ENCODE data around the gene SS18L1.

DNA sequence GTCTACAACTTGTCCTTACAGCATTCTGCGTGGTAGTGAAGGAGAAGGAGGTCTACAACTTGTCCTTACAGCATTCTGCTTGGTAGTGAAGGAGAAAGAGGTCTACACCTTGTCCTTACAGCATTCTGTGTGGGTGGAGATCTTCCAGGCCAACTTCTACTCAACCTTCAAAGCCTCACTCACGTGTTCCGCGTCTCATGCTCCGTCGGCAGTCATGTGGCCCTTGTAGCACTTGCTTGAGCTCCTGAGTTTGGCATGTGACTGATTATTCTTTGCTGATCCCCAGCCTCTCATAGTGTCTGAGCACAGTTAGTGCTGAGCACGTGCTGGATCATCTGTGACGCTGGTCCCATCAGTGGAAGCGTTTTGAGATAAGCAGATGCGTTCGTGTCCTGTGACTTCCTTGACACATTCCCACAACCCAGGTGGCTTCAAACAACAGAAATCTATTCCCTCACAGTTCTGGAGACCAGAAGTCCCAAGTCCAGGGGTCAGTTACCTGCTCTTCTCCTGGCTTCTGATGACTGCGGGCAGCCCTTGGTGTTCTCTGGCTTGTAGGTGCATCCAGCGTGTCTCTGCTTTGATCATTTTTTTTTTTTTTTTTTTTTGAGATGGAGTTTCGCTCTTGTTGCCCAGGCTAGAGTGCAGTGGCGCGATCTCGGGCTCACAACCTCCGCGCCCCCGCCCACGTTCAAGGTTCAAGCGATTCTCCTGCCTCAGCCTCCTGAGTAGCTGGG lies 2.6 kb downstream of the SS18L1 start:
- TF ChIP-seq POLR2A (IDR thresholded peaks at IDR 0.05): no peak
- TF ChIP-seq, protein P1, sequence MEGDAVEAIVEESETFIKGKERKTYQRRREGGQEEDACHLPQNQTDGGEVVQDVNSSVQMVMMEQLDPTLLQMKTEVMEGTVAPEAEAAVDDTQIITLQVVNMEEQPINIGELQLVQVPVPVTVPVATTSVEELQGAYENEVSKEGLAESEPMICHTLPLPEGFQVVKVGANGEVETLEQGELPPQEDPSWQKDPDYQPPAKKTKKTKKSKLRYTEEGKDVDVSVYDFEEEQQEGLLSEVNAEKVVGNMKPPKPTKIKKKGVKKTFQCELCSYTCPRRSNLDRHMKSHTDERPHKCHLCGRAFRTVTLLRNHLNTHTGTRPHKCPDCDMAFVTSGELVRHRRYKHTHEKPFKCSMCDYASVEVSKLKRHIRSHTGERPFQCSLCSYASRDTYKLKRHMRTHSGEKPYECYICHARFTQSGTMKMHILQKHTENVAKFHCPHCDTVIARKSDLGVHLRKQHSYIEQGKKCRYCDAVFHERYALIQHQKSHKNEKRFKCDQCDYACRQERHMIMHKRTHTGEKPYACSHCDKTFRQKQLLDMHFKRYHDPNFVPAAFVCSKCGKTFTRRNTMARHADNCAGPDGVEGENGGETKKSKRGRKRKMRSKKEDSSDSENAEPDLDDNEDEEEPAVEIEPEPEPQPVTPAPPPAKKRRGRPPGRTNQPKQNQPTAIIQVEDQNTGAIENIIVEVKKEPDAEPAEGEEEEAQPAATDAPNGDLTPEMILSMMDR (IDR thresholded peaks at IDR 0.05): no peak
